SK-N-MC (cell line): ENCODE results near the gene FSTL4.

ENCODE experiments used
- EZH2 ChIP-seq: fragments of 200-600 bp; sonication (generic); IDR thresholded peaks from one replicate; pipeline ENCODE4 v1.6.1; 2017; ENCODE audit warnings: antibody characterized with exemption
- FOXP2 ChIP-seq: optimal IDR thresholded peaks from 2 replicates; pipeline ENCODE3; 2011; ENCODE audit warnings: mild to moderate bottlenecking, moderate library complexity; ENCODE audit not compliant: insufficient read depth; ENCODE audit errors: extremely low read length, control extremely low read depth
- POLR2AphosphoS5 ChIP-seq: IDR thresholded peaks from 2 replicates; pipeline ENCODE4 v1.6.1; 2012; ENCODE audit warnings: mild to moderate bottlenecking, low read depth, low read length, borderline replicate concordance

DNA sequence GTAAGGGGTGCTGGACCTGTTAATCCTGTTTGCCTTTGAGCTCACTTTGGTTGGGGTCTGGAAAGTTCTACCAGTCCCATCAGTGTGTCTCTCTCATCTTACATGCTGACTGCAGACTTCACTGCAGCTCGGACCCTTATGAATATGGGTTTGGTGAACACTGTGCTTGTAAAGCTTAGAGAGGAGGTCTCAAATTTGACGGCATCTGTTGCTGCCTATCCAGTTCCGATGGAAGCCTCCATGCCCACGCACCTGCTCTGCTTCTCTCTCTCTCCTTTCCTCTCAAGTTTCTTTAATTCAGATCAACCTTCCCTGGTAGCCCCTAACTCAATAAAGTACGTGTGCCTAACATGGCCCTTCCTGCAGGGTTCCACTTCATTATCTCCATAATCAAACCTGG lies 342.6 kb downstream of the FSTL4 start:
- no peak for TF ChIP-seq EZH2
- TF ChIP-seq POLR2AphosphoS5 = no peak
- no peak for TF ChIP-seq FOXP2
